ENCODE data around the gene HOXB6. TPM values are rescaled to one million over a fixed set of nuclear protein-coding genes. Genes with fewer than 3 reads are reported as not detected.
A peak's percentile ranks its signal among the peaks of the same experiment; 100 is the strongest.

HOXB6 gene
- total RNA-seq, 1 donor, result 0.63 TPM

DNA sequence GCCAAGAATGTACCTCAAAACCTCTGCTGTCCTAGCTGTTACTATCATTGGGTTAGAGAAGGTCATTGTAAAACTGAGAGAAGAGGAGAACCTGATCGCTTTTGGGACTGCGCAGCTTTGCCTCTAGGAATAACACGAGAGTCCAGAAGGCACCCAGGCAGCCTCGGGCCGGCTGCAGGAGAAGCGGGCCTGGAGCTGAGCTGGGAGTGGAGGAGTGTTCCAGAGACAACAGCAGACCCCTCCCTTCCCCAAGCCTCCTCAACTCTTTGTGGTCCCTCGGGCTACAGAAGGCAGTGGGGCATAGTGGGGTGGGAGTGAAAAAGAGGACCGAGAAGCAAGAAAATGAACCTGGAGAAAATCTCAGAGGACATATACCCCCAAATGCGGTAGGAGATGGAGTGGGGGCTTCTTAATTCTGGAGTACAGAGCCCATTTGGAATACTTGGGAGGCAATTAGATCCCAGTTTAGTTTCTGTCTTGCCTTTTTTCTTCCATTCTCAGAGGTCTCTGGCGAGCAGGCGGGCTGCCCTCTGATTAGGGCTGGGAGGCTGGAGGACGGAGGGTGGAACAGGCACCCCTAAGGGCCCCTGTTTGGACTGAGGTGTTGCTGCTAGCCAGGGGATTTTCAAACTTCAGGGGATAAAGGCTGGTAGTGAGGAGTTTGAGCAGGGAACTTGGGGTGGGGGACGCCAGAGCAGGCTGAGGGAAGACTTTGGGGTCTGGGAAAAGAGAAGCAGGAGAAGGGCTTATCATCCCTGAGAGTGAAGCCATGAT is 46.5 kb downstream of the HOXB6 start:
- no peak for DNase-seq (ENCODE audit: low read depth)
- TF ChIP-seq, protein P1, sequence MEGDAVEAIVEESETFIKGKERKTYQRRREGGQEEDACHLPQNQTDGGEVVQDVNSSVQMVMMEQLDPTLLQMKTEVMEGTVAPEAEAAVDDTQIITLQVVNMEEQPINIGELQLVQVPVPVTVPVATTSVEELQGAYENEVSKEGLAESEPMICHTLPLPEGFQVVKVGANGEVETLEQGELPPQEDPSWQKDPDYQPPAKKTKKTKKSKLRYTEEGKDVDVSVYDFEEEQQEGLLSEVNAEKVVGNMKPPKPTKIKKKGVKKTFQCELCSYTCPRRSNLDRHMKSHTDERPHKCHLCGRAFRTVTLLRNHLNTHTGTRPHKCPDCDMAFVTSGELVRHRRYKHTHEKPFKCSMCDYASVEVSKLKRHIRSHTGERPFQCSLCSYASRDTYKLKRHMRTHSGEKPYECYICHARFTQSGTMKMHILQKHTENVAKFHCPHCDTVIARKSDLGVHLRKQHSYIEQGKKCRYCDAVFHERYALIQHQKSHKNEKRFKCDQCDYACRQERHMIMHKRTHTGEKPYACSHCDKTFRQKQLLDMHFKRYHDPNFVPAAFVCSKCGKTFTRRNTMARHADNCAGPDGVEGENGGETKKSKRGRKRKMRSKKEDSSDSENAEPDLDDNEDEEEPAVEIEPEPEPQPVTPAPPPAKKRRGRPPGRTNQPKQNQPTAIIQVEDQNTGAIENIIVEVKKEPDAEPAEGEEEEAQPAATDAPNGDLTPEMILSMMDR (IDR thresholded peaks at IDR 0.05; ENCODE audit: insufficient read depth, low read length), result no peak
- H3K4me3 ChIP-seq (ENCODE audit: low read depth, low read length), result peak overlapping the region; percentile 61

DNA sequence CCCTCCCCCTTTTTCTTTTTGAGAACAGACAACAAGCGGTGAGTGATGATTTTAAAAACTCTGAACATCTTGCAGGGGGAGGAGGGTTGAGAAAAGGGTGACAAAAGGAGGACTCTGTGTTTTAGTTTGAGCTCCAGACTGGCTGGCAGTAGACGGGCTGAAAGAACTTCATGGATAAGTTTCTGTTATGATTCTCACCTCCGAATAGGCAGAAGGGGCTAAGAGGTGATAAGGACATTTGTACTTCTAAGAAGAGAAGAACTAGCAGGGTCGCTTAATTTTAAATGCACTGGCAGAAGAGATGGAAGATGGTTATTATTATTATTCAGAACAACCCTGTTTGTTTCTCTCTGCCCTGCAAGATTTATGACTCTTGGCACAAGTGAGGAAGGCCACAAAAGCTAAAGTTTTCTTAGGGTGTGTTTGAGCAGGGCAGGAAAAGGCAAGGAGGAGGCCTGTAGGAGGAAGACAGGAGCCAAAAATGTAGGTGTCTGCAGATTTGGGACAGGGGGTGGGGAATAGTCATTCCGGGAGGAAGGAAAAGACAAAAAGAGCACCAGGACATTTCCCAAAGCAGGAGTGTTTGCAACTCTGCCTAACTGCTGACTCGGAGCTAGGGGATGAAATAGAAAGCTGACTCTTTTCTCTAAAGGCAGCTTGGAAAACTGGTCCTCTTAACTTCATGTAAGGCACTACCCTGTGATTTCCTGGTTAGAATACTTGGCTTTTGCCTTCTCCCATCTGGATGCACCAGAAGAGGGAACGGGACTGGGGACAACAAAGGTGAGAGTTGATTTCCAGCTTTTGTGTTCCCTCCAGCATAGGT is 48.0 kb downstream of the HOXB6 start:
- H3K4me3 ChIP-seq (ENCODE audit: low read depth, low read length), result peak overlapping the region; percentile 61
- TF ChIP-seq, protein P1 (IDR thresholded peaks at IDR 0.05; ENCODE audit: insufficient read depth, low read length), result no peak
- DNase-seq (ENCODE audit: low read depth), result peak; percentile 68

DNA sequence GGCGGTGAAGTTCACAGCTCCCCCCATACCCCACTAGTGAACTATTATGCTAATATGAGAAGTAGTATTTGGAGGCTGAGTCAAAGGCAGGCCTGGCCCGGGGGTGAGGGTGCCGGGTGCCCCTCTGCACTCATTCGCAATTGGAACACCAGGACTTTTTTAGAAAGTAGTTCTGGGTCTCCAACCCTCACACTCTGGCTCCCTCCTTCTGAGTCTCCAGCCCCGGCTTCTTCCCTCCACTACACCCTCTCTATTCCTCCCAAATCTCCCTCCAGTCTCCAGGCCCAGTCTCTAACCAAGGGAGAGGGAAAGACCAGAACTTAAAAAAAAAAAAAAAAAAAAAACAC is 48.6 kb downstream of the HOXB6 start:
- no peak for DNase-seq (ENCODE audit: low read depth)
- peak overlapping the region; percentile 69 for H3K4me3 ChIP-seq (ENCODE audit: low read depth, low read length)
- TF ChIP-seq, protein P1 (IDR thresholded peaks at IDR 0.05; ENCODE audit: insufficient read depth, low read length), result no peak

DNA sequence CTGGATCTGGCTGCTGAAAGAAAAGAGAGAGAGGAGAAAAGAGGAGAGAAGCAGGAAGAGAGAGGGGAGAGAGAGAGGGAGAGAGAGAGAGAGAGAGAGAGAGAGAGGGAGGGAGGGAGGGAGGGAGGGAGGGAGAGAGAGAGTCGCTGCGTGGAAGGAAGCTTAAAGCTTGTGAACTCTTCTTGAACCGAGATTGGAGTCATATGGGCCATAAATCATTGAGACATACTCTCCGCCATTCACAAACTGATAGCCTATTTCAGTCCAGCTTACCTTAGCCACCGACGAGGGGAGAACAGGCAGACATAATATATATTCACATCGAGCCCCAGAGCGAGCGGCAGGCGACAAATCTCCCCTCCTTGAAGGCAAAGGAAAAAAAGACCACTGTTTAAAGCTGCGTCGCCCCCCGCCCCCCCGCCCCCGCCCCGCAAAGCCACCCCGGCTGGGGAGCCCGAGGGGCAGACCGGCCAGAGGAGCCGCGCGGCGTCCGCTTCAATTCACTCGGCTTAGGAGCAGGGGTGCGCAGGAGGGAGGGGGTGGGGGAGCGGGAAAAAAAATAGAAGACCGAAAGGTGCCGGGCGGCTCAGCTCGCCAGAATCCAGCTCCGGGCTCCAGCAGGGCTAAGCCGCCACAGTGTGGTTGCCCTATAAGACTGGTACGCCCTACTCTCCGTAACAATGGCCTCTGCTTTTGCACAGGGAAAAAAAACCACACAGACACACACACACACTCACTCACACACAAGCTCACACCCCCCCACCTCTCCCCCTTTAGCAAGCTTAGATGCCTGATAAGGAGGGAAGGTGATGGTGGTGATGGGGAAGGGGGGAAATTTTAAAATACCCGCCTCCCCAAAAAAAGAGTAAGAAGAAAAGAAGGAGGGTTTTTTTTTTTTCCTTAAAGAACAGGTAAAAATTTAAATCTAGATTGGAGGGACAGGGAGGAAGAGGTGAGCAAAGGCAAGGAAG is 49.2 kb downstream of the HOXB6 start:
- TF ChIP-seq, protein P1 (IDR thresholded peaks at IDR 0.05; ENCODE audit: insufficient read depth, low read length), result no peak
- H3K4me3 ChIP-seq (ENCODE audit: low read depth, low read length), result peak overlapping the region; percentile 69
- peak; percentile 98 for DNase-seq (ENCODE audit: low read depth)

DNA sequence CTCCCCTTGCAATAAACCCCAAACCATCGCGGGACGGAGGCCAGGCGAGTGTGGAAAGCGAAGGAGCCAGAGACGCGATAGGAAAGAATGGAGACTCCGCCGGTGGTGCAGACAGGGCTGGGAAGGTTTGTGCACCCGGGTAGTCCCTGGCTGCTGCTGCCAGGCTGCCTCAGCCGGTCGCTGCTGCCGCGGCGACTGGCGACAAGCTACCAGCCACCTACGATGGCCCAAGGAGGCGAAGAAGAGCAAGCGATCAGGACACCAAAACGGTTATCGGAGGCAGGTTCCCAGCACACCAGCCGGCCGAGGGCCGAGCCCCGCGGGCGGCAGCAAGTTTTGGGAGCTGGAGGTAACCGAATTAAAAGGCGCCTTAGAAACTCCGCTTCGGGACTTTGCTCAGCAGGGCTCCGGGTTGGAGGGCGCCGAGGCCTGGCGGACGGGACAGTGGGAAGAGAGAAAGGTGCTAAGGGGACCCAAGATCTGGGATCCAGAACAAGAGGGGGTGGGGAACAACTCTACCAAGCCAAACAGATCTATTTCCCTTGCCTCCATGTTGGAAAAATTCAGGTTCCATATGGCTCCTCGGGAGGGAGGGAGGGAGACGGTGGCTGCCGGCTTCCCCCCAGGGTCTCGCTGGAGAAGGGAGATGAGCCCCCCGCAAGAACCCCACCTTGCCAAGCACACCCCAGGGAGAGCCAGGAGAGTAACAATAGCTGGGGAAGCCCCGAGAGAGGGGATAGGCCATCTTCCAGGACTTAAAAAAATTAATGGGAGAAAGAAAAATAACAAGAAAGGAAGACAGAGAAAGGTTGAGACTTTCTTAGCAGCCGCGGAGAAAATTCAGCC is 50.2 kb downstream of the HOXB6 start:
- peak overlapping the region; percentile 69 for H3K4me3 ChIP-seq (ENCODE audit: low read depth, low read length)
- TF ChIP-seq, protein P1 (IDR thresholded peaks at IDR 0.05; ENCODE audit: insufficient read depth, low read length), result no peak
- DNase-seq (ENCODE audit: low read depth), result peak; percentile 56
